Motor neuron (in vitro differentiated cells): ENCODE measurements around the gene THAP3. TPM values are rescaled to one million over a fixed set of nuclear protein-coding genes. Genes with fewer than 3 reads are reported as not detected.
"Not testable (repeated sequence)": the region's sequence is repeated elsewhere in the genome, so short reads cannot be mapped to it uniquely, and the experiment has no call there.

Experiments
- ATAC-seq, 8 experiments: fragments of 200-7000 bp; cut with Tn5 transposase; replicated peaks in 6 of 8; 2 replicates each; pipeline ENCODE4 v1.8.0; 2021; ENCODE audit warnings: mild to moderate bottlenecking in 8 of 8, moderate library complexity in 8 of 8
- H3K27ac ChIP-seq, 2 donors: fragments of 250-450 bp; sonication (Bioruptor Pico); 2 replicates each; pipeline ENCODE4 v1.9.0; 2021; ENCODE audit warnings: antibody characterized with exemption in 2 of 2, mild to moderate bottlenecking in 2 of 2, moderate library complexity in 1 of 2
- H3K4me1 ChIP-seq, 2 donors: fragments of 250-450 bp; sonication (Bioruptor Pico); replicated peaks in 1 of 2; 2 replicates each; pipeline ENCODE4 v1.6.1; 2021; ENCODE audit warnings: antibody characterized with exemption in 2 of 2, mild to moderate bottlenecking in 2 of 2, moderate library complexity in 1 of 2
- H3K4me3 ChIP-seq, 5 donors: fragments of 250-450 bp; sonication (Bioruptor Pico); 2 replicates each; pipeline ENCODE4 v1.9.0; 2021; ENCODE audit warnings: antibody characterized with exemption in 5 of 5, mild to moderate bottlenecking in 5 of 5, moderate library complexity in 4 of 5
- WGBS, 10 experiments: fragments of 450-650 bp; shearing (Covaris generic); methylation state at CpG; one replicate each; pipeline ENCODE4 v1.0.0; 2022; 5-methylcytosine and 5-hydroxymethylcytosine counted together
- in situ Hi-C, 9 experiments: fragments of 400-800 bp; cut with MboI; loops; one replicate each; pipeline ENCODE4 v1.15.0; 2021; ENCODE audit warnings: low sequenced_read_pairs in 9 of 9, low pct_unique_long_range_greater_than_20kb in 2 of 9; ENCODE audit not compliant: unreplicated experiment in 9 of 9
- total RNA-seq, 8 experiments: library from RNA; unstranded; fragments of 300-600 nt; gene quantifications; 2 replicates each; pipeline versions ENCODE4 v1.2.3 to v1.2.4, GENCODE V29; 2022

THAP3 gene
- total RNA-seq, 8 experiments from 2014 or later: 12.8 to 47.5 (median 30.1) TPM

- no peak overlapping the region for H3K27ac ChIP-seq
- 50 to 97% (median 92%) methylated on average over 4 to 7 of the region's 7 CpGs; no CpG with 5 or more reads in 1 of the 10 experiments for WGBS, 10 experiments
Measured at GRCh38 chr1:6660415-6661049, 35.9 kb downstream of the THAP3 start.

GRCh38 chr1:6662468-6662867 is 37.8 kb downstream of the THAP3 start:
- 80 to 100% (median 100%) methylated on average over 1 to 7 of the region's 7 CpGs; no CpG with 5 or more reads in 1 of the 10 experiments for WGBS, 10 experiments
- ATAC-seq, in situ Hi-C loops, H3K27ac ChIP-seq, H3K4me3 ChIP-seq, H3K4me1 ChIP-seq: not testable (repeated sequence)

More at GRCh38 chr1:6660415-6661049, 35.9 kb downstream of the THAP3 start:
- peaks cover 0 to 3% of the 10 kb centered on the region in 2 donors for H3K4me1 ChIP-seq
- no peak overlapping the region for H3K4me3 ChIP-seq
- in situ Hi-C loops: no loop called here
- no peak for ATAC-seq

- no peak for ATAC-seq
- H3K4me1 ChIP-seq: peaks cover 0 to 3% of the 10 kb centered on the region in 2 donors
- H3K27ac ChIP-seq: no peak overlapping the region
- in situ Hi-C loops: no loop called here
- no peak overlapping the region for H3K4me3 ChIP-seq
- 80 to 100% (median 92%) methylated on average over 1 to 5 of the region's 5 CpGs; no CpG with 5 or more reads in 3 of the 10 experiments for WGBS, 10 experiments
Measured at GRCh38 chr1:6666696-6667095, 42.0 kb downstream of the THAP3 start.

GRCh38 chr1:6667139-6667538 is 42.5 kb downstream of the THAP3 start:
- WGBS, 10 experiments: 80 to 100% (median 94%) methylated on average over 2 to 6 of the region's 6 CpGs; no CpG with 5 or more reads in 2 of the 10 experiments
- Histone ChIP-seq H3K4me3 (no peak overlapping the region), H3K4me1 (peaks cover 0 to 3% of the 10 kb centered on the region in 2 donors), H3K27ac (no peak overlapping the region)
- in situ Hi-C loops: no loop called here
- no peak for ATAC-seq

GRCh38 chr1:6668503-6668902 is 43.8 kb downstream of the THAP3 start:
- no peak for ATAC-seq
- no peak overlapping the region for H3K27ac ChIP-seq
- WGBS, 10 experiments: 79 to 100% (median 99%) methylated on average over 2 to 9 of the region's 9 CpGs; no CpG with 5 or more reads in 1 of the 10 experiments
- H3K4me1 ChIP-seq: no peaks in the 10 kb centered on the region
- in situ Hi-C loops: no loop called here
- H3K4me3 ChIP-seq: no peak overlapping the region

- in situ Hi-C loops: no loop called here
- no peak overlapping the region for H3K27ac ChIP-seq
- H3K4me1 ChIP-seq: no peaks in the 10 kb centered on the region
- 50 to 100% (median 94%) methylated on average over 1 to 2 of the region's 2 CpGs; no CpG with 5 or more reads in 4 of the 10 experiments for WGBS, 10 experiments
- ATAC-seq: peak in 4 of 8 experiments; percentile 47 to 69 (median 61)
- no peak overlapping the region for H3K4me3 ChIP-seq
Measured at GRCh38 chr1:6672558-6672957, 47.9 kb downstream of the THAP3 start.

- no peak overlapping the region for H3K4me3 ChIP-seq
- no peak overlapping the region for H3K27ac ChIP-seq
- in situ Hi-C loops: no loop called here
- H3K4me1 ChIP-seq: no peaks in the 10 kb centered on the region
- ATAC-seq: no peak
- WGBS, 10 experiments: 75 to 100% (median 98%) methylated on average over 1 to 5 of the region's 5 CpGs; no CpG with 5 or more reads in 1 of the 10 experiments
Measured at GRCh38 chr1:6673816-6674398, 49.2 kb downstream of the THAP3 start.

- ATAC-seq: no peak
- H3K4me1 ChIP-seq: no peaks in the 10 kb centered on the region
- 86 to 100% (median 100%) methylated on average over 1 of the region's 1 CpG; no CpG with 5 or more reads in 6 of the 10 experiments for WGBS, 10 experiments
- H3K27ac ChIP-seq: no peak overlapping the region
- no peak overlapping the region for H3K4me3 ChIP-seq
- in situ Hi-C loops: no loop called here
Measured at GRCh38 chr1:6674771-6675170, 50.1 kb downstream of the THAP3 start.

- Histone ChIP-seq H3K4me1 (no peaks in the 10 kb centered on the region), H3K4me3 (no peak overlapping the region), H3K27ac (no peak overlapping the region)
- in situ Hi-C loops: no loop called here
- no peak for ATAC-seq
- 67 to 100% (median 100%) methylated on average over 1 to 2 of the region's 2 CpGs; no CpG with 5 or more reads in 1 of the 10 experiments for WGBS, 10 experiments
Measured at GRCh38 chr1:6675941-6676340, 51.3 kb downstream of the THAP3 start.

Other genes with a start within 250 kb of the THAP3 start
- gene ACOT7, start 231.1 kb upstream of the THAP3 start, total RNA-seq: 100 to 1,000 TPM in 2 of 8 experiments, 10 to 100 TPM in 5, 1 to 10 TPM in 1; 6.9 to 127 (median 80.5) TPM
- gene HES2, start 204.9 kb upstream of the THAP3 start, total RNA-seq: 1 to 10 TPM in 4 of 8 experiments, under 1 TPM in 4; 0.14 to 7.8 (median 0.98) TPM
- 1 to 10 TPM in 5 of 8 experiments, under 1 TPM in 2, not detected in 1; 0.87 to 3.4 (median 1.4) TPM for gene ESPN, start 200.1 kb upstream of the THAP3 start, total RNA-seq
- 1 to 10 TPM; 1.4 to 9.1 (median 5.0) TPM for gene TNFRSF25, start 158.7 kb upstream of the THAP3 start, total RNA-seq
- gene PLEKHG5, start 133.2 kb upstream of the THAP3 start, total RNA-seq: 10 to 100 TPM in 2 of 8 experiments, 1 to 10 TPM in 6; 1.7 to 16.7 (median 8.4) TPM
- gene NOL9, start 70.4 kb upstream of the THAP3 start, total RNA-seq: 10 to 100 TPM; 12.9 to 35.2 (median 14.9) TPM
- gene TAS1R1, start 69.6 kb upstream of the THAP3 start, total RNA-seq: under 1 TPM in 7 of 8 experiments, not detected in 1; 0.22 to 0.82 (median 0.33) TPM
- 10 to 100 TPM; 21.9 to 44.4 (median 27.8) TPM for gene ZBTB48, start 44.9 kb upstream of the THAP3 start, total RNA-seq
- 10 to 100 TPM in 6 of 8 experiments, 1 to 10 TPM in 2; 7.0 to 38.3 (median 12.6) TPM for gene KLHL21, start 22.0 kb upstream of the THAP3 start, total RNA-seq
- gene PHF13, start 11.1 kb upstream of the THAP3 start, total RNA-seq: 10 to 100 TPM in 4 of 8 experiments, 1 to 10 TPM in 4; 7.3 to 17.1 (median 10.1) TPM
- 10 to 100 TPM; 25.9 to 87.2 (median 45.7) TPM for gene DNAJC11, start 76.9 kb downstream of the THAP3 start, total RNA-seq
- 100 to 1,000 TPM in 2 of 8 experiments, 10 to 100 TPM in 6; 38.5 to 145 (median 77.6) TPM for gene CAMTA1, start 160.6 kb downstream of the THAP3 start, total RNA-seq